Choroid plexus epithelial cell (primary cell): ENCODE results near the gene SULT1E1.
A peak's percentile ranks its signal among the peaks of the same experiment; 100 is the strongest.

Source experiments
- DNase-seq: peaks from one replicate; pipeline ENCODE4 v3.0.0-alpha.2; 2010; ENCODE audit warnings: low read depth
- H3K4me3 ChIP-seq: 2 replicates; pipeline ENCODE4 v1.5.1; 2011; ENCODE audit warnings: low read depth, mild to moderate bottlenecking, control low read depth, low read length, moderate library complexity
- CTCF ChIP-seq: conservative IDR thresholded peaks from 2 replicates; pipeline ENCODE4 v1.5.1; 2011; ENCODE audit warnings: low read depth, mild to moderate bottlenecking, control low read depth, inconsistent platforms, low read length, moderate library complexity

Gene SULT1E1

GRCh38 chr4:69861756-69862155 is 1.8 kb upstream of the SULT1E1 start:
- no peak for TF ChIP-seq CTCF
- H3K4me3 ChIP-seq = no peak overlapping the region
- DNase-seq = no peak

- no peak overlapping the region for H3K4me3 ChIP-seq
- DNase-seq = no peak
- TF ChIP-seq CTCF = no peak
Observed at GRCh38 chr4:69860521-69861298, 765 bp upstream of the SULT1E1 start.

GRCh38 chr4:69859140-69859685 is 732 bp downstream of the SULT1E1 start:
- H3K4me3 ChIP-seq = peak overlapping the region; percentile 64
- DNase-seq = no peak
- no peak for TF ChIP-seq CTCF

GRCh38 chr4:69858690-69859089 is 1.3 kb downstream of the SULT1E1 start:
- no peak for TF ChIP-seq CTCF
- peak; percentile 77 for DNase-seq
- H3K4me3 ChIP-seq = peak overlapping the region; percentile 64

- no peak for TF ChIP-seq CTCF
- no peak for DNase-seq
- peak overlapping the region; percentile 64 for H3K4me3 ChIP-seq
Observed at GRCh38 chr4:69855822-69856221, 4.1 kb downstream of the SULT1E1 start.

- DNase-seq = no peak
- no peak for TF ChIP-seq CTCF
- no peak overlapping the region for H3K4me3 ChIP-seq
Observed at GRCh38 chr4:69849969-69850368, 10.0 kb downstream of the SULT1E1 start.

- H3K4me3 ChIP-seq = no peak overlapping the region
- DNase-seq = no peak
- TF ChIP-seq CTCF = no peak
Observed at GRCh38 chr4:69849297-69849696, 10.6 kb downstream of the SULT1E1 start.
